SH-SY5Y (cell line): ENCODE results near the gene BRI3.

Source experiments
- GATA2 ChIP-seq: IDR thresholded peaks from 2 replicates; pipeline ENCODE4 v1.6.1; 2011; ENCODE audit warnings: mild to moderate bottlenecking, low read depth, low read length
- GATA3 ChIP-seq: IDR thresholded peaks from 2 replicates; pipeline ENCODE4 v1.6.1; 2011; ENCODE audit warnings: low read depth, mild to moderate bottlenecking, low read length, moderate library complexity

DNA sequence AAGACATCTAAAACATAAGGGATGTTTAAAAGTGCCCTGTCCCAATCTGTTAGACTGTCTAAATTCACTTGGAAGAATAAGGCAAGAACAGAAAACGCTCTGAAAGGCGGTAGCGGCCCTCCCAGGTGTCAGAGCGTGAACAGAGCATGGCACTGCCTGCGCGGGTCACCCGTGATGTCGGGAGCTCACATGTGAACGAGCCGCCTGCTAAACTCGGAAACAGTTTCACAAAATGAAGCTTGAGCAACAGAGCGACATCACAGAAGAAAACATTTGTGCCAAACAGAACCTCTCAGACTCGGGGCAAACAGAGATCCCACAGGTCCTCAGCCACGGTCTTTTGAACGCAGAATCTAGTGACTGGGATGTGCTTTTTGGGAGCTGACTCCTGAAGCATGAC, 12.8 kb downstream of the BRI3 start:
- TF ChIP-seq GATA2, result no peak
- TF ChIP-seq GATA3, result no peak
